Endothelial cell of umbilical vein (primary cell): ENCODE results near the gene KANSL1. TPM values are rescaled to one million over a fixed set of nuclear protein-coding genes. Genes with fewer than 3 reads are reported as not detected.

Experiments
- BruUV-seq: library from RNA; stranded (reverse); fragments of 400-500 nt; replicated peaks from 2 replicates; lab custom pipeline; 2021; lab: Mats Ljungman, UMichigan
- CTCF ChIA-PET: fragments of 300-600, 350-600 bp; sonication (Branson Sonifier 250); formaldehyde crosslinking; loops from one replicate; lab custom pipeline; 2021; ENCODE audit warnings: antibody characterized with exemption, inconsistent platforms; lab: Charles Lee
- POLR2A ChIA-PET: fragments of 300-600, 350-600 bp; sonication (Branson Sonifier 250); formaldehyde crosslinking; loops from one replicate; lab custom pipeline; 2021; ENCODE audit warnings: antibody characterized with exemption, inconsistent platforms; lab: Charles Lee
- DNase-seq: peaks from one replicate; pipeline ENCODE4 v3.0.0-alpha.2; 2011; ENCODE audit warnings: low read depth, low spot score
- FAIRE-seq: peaks from 2 replicates; lab custom pipeline; 2011; peaks lifted over from hg19 to GRCh38; lab: Jason Lieb, UNC
- H2AFZ ChIP-seq: 2 replicates; pipeline ENCODE4 v1.6.0; 2012; ENCODE audit warnings: low read depth, low read length, control low read depth, inconsistent platforms
- H3K27ac ChIP-seq: 2 replicates; pipeline ENCODE4 v1.5.1; 2011; ENCODE audit warnings: low read depth, mild to moderate bottlenecking, control low read depth, low read length, moderate library complexity; ENCODE audit not compliant: insufficient read depth
- H3K27me3 ChIP-seq, 2 experiments: 2 replicates each; pipeline versions ENCODE4 v1.6.0 to v1.6.1; 2011; ENCODE audit warnings: low read length in 2 of 2, mixed read lengths in 1 of 2; ENCODE audit not compliant: control insufficient read depth in 2 of 2, insufficient read depth in 2 of 2
- H3K36me3 ChIP-seq, 2 experiments: 2 replicates in 1 of 2; 3 replicates in 1 of 2; pipeline ENCODE4 v1.5.1; 2011; ENCODE audit warnings: low read length in 2 of 2, mild to moderate bottlenecking in 1 of 2, moderate library complexity in 1 of 2; ENCODE audit not compliant: control insufficient read depth in 2 of 2, insufficient read depth in 2 of 2; ENCODE audit errors: extremely low read depth in 1 of 2
- H3K4me1 ChIP-seq: 3 replicates; pipeline ENCODE4 v1.5.1; 2011; ENCODE audit warnings: mild to moderate bottlenecking, low read length; ENCODE audit not compliant: control insufficient read depth, insufficient read depth; ENCODE audit errors: extremely low read depth
- H3K4me2 ChIP-seq: 2 replicates; pipeline ENCODE4 v1.6.1; 2011; ENCODE audit warnings: low read length, control low read depth, mixed read lengths; ENCODE audit not compliant: insufficient read depth
- H3K4me3 ChIP-seq, 3 experiments: fragments of 200-600 bp in 1 of 3; sonication (generic), shearing (Covaris generic) in 1 of 3; replicated peaks in 1 of 3; 2 replicates each; pipeline ENCODE4 v1.5.1; 2011 to 2016; ENCODE audit warnings: control low read depth in 3 of 3, low read length in 3 of 3, mild to moderate bottlenecking in 2 of 3, inconsistent platforms in 1 of 3, low read depth in 1 of 3, moderate library complexity in 1 of 3; ENCODE audit not compliant: insufficient read depth in 1 of 3
- H3K79me2 ChIP-seq: 2 replicates; pipeline ENCODE4 v1.6.0; 2012; ENCODE audit warnings: low read length, inconsistent platforms; ENCODE audit not compliant: control insufficient read depth, insufficient read depth
- H3K9ac ChIP-seq: replicated peaks from 2 replicates; pipeline ENCODE3; 2011; ENCODE audit warnings: low read length, control low read depth; ENCODE audit not compliant: insufficient read depth; ENCODE audit errors: extremely low read depth
- H3K9me1 ChIP-seq: replicated peaks from 3 replicates; pipeline ENCODE4 v1.6.0; 2011; ENCODE audit warnings: mild to moderate bottlenecking, low read length; ENCODE audit not compliant: control insufficient read depth, insufficient read depth; ENCODE audit errors: extremely low read depth
- H3K9me3 ChIP-seq: replicated peaks from 2 replicates; pipeline ENCODE4 v1.5.1; 2012; ENCODE audit warnings: low read length, inconsistent platforms; ENCODE audit not compliant: control insufficient read depth, insufficient read depth
- H4K20me1 ChIP-seq: replicated peaks from 2 replicates; pipeline ENCODE3; 2011; ENCODE audit warnings: mild to moderate bottlenecking, low read length; ENCODE audit not compliant: control insufficient read depth, insufficient read depth; ENCODE audit errors: extremely low read depth
- CTCF ChIP-seq, 2 donors: IDR thresholded peaks; 1 replicate in 1 of 2; 2 replicates in 1 of 2; pipeline ENCODE4 v1.5.1; 2011; ENCODE audit warnings: low read length in 2 of 2, mild to moderate bottlenecking in 2 of 2, moderate library complexity in 2 of 2, control low read depth in 1 of 2, inconsistent platforms in 1 of 2, low read depth in 1 of 2; ENCODE audit not compliant: insufficient read depth in 1 of 2; ENCODE audit errors: extremely low read depth in 1 of 2
- EZH2 ChIP-seq: IDR thresholded peaks from 2 replicates; pipeline ENCODE4 v1.6.1; 2012; ENCODE audit warnings: borderline replicate concordance, low read depth, mild to moderate bottlenecking, moderate library complexity, low read length, inconsistent platforms; ENCODE audit not compliant: severe bottlenecking
- FOS ChIP-seq: IDR thresholded peaks from 2 replicates; pipeline ENCODE4 v1.6.1; 2011; ENCODE audit warnings: mild to moderate bottlenecking, low read length, moderate library complexity, borderline replicate concordance; ENCODE audit not compliant: insufficient read depth
- JUN ChIP-seq: IDR thresholded peaks from 2 replicates; pipeline ENCODE4 v1.6.1; 2011; ENCODE audit warnings: borderline replicate concordance, low read depth; ENCODE audit not compliant: insufficient read length, insufficient read depth
- MAX ChIP-seq: IDR thresholded peaks from 2 replicates; pipeline ENCODE4 v1.6.1; 2011; ENCODE audit not compliant: insufficient read depth, insufficient read length
- MYC ChIP-seq: IDR thresholded peaks from one replicate; pipeline ENCODE4 v1.6.1; 2011; ENCODE audit warnings: mild to moderate bottlenecking, low read depth, low read length
- POLR2A ChIP-seq: IDR thresholded peaks from 2 replicates; pipeline ENCODE4 v1.6.1; 2012; ENCODE audit warnings: low read depth, mild to moderate bottlenecking, control low read depth, low read length
- POLR2AphosphoS5 ChIP-seq: IDR thresholded peaks from 2 replicates; pipeline ENCODE4 v1.6.1; 2012; ENCODE audit warnings: low read depth, mild to moderate bottlenecking, control low read depth, low read length, moderate library complexity; ENCODE audit not compliant: insufficient read depth
- dilution Hi-C: fragments of 300-500 bp; cut with MboI; formaldehyde crosslinking; loops from one replicate; pipeline ENCODE4 v1.15.0; 2019; ENCODE audit warnings: low sequenced_read_pairs; ENCODE audit not compliant: extremely low pct_ligation_motif_present
- intact Hi-C: fragments of 100-400 bp; cut with micrococcal nuclease; formaldehyde crosslinking; loops from one replicate; pipeline ENCODE4 v1.10.0; 2022
- polyA plus RNA-seq, 4 experiments: library from polyadenylated mRNA; depleted of rRNA in 3 of 4; stranded (reverse) in 3 of 4; unstranded in 1 of 4; fragments of >200 nt; gene quantifications; 2 replicates each; pipeline versions ENCODE4 v1.2.1 to v1.2.3, GENCODE V29; 2011 to 2012; ENCODE audit warnings: missing spikeins in 1 of 4
- total RNA-seq: library from RNA; stranded (reverse); gene quantifications from 2 replicates; pipeline ENCODE4 v1.2.3, GENCODE V29; 2021

The KANSL1 gene
- total and polyA plus RNA-seq, 2 donors (not counting 3 experiments of a cell fraction or from before 2014, with no cell fraction given), result 29.1 to 74.0 TPM

GRCh38 chr17:46162866-46163265 lies 30.4 kb downstream of the KANSL1 start:
- peaks cover 42% of the 10 kb centered on the region for H4K20me1 ChIP-seq
- H3K4me2 ChIP-seq, result no peak overlapping the region
- TF ChIP-seq POLR2A (no peak), JUN (no peak), CTCF (IDR thresholded peaks at IDR 0.05; ENCODE audit: extremely low read depth in 1 of 2, insufficient read depth in 1 of 2, low read depth in 1 of 2, low read length in 2 of 2) (no peak)
- H3K9ac ChIP-seq, result no peak overlapping the region
- dilution Hi-C loops, result no loop called here
- FAIRE-seq (no peak), DNase-seq (no peak)
- ChIA-PET POLR2A (interaction anchor here (0.6 kb wide), 1 partner anchor 99 kb away, joined by 10 read pairs; no protein-coding TSS in a partner anchor), CTCF (interaction anchor here (0.9 to 2.8 kb wide), 3 partner anchors 30 to 119 kb away, joined by 4 to 11 read pairs (median 4); partner anchors contain the start of gene KANSL1)
- no peaks in the 10 kb centered on the region for H3K9me3 ChIP-seq
- peaks cover 29% of the 10 kb centered on the region for H3K4me1 ChIP-seq
- H3K79me2 ChIP-seq, result peaks cover 98% of the 10 kb centered on the region
- H3K27ac ChIP-seq, result no peak overlapping the region
- BruUV-seq, result no TSS peak
- intact Hi-C loops, result no loop called here
- H3K4me3 ChIP-seq, result no peak overlapping the region
- no peaks in the 10 kb centered on the region for H3K27me3 ChIP-seq
- no peak overlapping the region for H2AFZ ChIP-seq
- H3K9me1 ChIP-seq, result peaks cover 6% of the 10 kb centered on the region
- H3K36me3 ChIP-seq, result peaks cover 0 to 2% of the 10 kb centered on the region in 2 experiments

- no peak overlapping the region for H3K4me3 ChIP-seq
- H3K36me3 ChIP-seq, result no peaks in the 10 kb centered on the region
- H3K4me1 ChIP-seq, result peaks cover 45% of the 10 kb centered on the region
- no peak overlapping the region for H2AFZ ChIP-seq
- no peaks in the 10 kb centered on the region for H3K9me3 ChIP-seq
- H3K27ac ChIP-seq, result no peak overlapping the region
- ChIA-PET POLR2A (no interaction called here), CTCF (interaction anchor here (1.0 kb wide), 1 partner anchor 15 kb away, joined by 4 read pairs; no protein-coding TSS in a partner anchor)
- DNase-seq (no peak), FAIRE-seq (no peak)
- BruUV-seq, result no TSS peak
- H3K9me1 ChIP-seq, result peaks cover 6% of the 10 kb centered on the region
- TF ChIP-seq POLR2AphosphoS5 (no peak), EZH2 (no peak), MYC (no peak), JUN (no peak), POLR2A (no peak), MAX (no peak), CTCF (IDR thresholded peaks at IDR 0.05; ENCODE audit: extremely low read depth in 1 of 2, insufficient read depth in 1 of 2, low read depth in 1 of 2, low read length in 2 of 2) (no peak), FOS (no peak)
- intact Hi-C loops, result no loop called here
- no peak overlapping the region for H3K9ac ChIP-seq
- peaks cover 37% of the 10 kb centered on the region for H4K20me1 ChIP-seq
- peaks cover 98% of the 10 kb centered on the region for H3K79me2 ChIP-seq
- dilution Hi-C loops, result no loop called here
- no peak overlapping the region for H3K4me2 ChIP-seq
- H3K27me3 ChIP-seq, result no peaks in the 10 kb centered on the region
These were observed 33.1 kb downstream of the KANSL1 start for GRCh38 chr17:46160169-46160568.
